HG03045 (cell line): ENCODE results near the gene SFXN5.
"Not testable (repeated sequence)": the region's sequence is repeated elsewhere in the genome, so short reads cannot be mapped to it uniquely, and the experiment has no call there.

Experiments
- ATAC-seq: cut with Tn5 transposase; IDR thresholded peaks from one replicate; pipeline ENCODE4 v1.9.1; 2021; ENCODE audit warnings: mild to moderate bottlenecking, moderate library complexity; ENCODE audit not compliant: unreplicated experiment

The SFXN5 gene

DNA sequence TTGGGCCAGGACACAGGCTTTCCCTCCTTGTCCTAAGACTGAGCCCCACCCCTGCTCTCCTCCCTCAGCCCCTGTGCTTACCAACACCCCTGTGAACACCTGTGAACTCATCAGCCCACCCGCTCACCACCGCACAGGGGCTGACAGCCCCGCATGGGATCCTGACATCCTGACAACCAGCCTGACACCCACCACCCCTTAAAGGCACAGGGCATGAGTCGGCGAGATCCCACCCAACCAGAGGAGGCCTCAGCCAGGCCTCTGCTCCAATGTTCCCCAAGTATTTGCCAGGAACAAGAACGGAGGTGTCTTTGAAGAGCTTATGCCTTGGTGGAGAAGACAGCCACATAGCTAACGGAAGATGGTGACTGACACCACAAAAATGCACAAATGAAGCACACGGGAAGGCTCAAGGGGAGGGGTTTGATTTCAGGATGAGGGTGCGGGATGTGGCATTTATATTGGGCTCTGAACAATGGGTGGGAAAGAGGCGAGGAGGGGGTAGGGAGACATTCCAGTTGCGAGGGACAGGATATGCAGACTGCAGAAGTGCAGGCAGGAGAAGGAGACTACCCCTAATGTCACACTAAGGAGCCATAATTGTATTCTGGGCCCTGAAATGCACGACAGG is 30.2 kb upstream of the SFXN5 start:
- no peak for ATAC-seq

DNA sequence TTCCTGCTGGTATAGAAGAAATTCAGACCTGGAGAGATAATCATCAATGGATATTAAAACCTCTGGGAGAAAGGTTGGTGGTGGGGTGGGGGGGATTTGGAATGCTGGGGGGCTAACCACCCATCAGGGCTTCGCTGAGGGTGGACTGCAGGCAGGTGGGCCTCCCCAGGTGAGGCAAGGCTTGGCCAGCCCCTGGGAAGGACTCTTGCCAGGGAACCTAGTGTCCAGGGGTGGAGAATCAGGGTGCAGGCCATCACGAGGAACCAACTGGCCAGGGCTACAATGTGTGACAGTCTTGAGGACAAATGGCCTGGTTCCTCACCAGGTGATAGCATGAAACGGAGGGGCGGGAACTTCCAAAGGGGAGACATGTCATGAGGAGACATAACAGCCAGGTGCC is 29.4 kb upstream of the SFXN5 start:
- ATAC-seq = no peak

DNA sequence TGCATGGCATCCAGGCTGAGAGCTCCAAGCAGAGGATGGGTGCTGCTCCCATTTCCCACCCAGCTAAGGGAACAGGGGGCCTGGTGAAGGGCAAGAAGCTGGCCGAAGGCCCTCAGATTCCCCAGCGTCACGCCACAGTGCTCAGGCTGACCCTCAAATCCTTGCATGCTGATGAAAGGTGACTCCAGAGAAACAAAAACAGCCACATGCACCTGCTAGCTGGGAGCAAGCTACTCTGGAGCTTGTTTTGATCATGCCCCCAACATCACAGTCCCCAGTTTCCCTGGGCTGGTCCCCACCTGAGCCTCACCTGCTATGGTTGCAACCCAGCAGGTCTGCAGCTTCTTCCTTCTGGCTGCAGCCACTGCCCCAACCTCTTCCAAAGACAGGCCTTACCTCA is 28.0 kb upstream of the SFXN5 start:
- no peak for ATAC-seq

DNA sequence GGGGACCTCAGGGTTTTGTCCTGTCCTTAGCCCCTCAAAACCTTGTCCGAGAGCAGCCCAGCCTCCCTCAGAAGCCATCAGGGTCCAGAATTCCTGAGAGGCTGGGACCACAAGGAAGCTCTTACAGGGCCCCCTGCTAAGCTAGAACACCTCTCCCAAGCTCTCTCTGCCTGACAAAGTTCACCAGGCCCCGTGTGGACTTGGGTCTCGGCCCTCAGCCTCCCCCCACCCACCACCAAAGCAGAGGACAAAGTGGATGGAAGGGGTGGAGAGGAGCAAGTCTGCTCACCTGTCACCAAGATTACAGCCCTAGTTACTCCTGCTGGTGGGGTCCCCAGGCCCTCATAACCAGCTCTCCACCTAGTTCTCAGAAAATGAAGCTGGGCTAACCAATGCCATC is 24.4 kb upstream of the SFXN5 start:
- ATAC-seq = no peak

DNA sequence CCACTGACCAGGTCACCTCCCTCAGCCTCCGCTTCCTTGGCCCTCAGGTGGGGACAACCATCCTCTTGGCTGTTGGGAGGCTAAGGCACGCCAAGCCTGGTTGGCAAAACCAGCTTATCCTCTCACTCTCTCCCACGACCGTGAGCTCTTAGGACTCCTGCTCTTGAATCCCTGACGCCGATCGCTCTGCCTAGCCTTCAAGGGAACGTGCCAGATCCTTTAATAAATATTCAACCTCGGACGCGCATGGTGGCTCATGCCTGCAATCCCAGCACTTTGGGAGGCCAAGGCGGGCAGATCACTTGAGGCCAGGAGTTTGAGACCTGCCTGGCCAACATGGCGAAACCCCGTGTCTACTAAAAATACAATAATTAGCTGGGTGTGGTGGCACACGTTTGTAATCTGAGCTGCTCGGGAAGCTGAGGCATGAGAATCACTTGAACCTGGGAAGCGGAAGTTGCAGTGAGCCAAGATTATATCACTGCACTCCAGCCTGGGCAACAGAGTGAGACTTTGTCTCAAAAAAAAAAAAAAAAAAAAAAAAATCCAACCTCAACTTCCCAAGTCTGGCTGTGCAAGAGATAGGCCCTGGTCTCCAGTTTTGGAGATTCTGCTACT is 22.2 kb upstream of the SFXN5 start:
- not testable (repeated sequence) for ATAC-seq

DNA sequence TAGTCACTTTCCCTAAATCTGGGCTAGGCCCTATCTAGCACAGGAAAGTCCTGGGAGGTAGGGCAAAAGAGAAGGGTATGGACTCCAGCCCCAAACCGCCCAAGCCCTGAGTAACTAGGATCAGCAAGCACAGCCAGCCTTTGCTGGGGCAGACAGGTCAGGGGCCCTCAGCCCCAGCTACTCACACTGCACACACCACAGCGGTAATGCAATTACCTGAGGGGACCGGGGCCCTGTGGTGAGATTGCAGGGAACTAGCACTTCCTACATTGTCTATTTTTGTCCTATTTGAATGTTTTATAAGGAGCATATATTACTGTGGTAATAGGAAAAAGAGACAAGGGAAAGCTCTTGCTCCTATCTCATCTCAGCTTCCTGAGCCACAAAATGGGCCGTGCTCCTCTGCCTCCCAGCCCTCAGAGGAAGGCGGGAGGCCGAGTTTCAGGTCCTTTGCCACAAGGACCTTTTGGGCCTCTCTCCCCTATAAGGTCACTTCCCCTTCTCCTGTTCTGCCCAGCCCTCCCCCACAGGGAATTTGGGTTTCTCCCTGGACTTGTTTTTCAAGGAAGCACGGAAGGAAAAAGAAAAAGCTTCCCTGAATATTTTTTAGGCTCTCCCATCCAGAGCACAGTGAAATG is 20.8 kb upstream of the SFXN5 start:
- ATAC-seq = no peak

DNA sequence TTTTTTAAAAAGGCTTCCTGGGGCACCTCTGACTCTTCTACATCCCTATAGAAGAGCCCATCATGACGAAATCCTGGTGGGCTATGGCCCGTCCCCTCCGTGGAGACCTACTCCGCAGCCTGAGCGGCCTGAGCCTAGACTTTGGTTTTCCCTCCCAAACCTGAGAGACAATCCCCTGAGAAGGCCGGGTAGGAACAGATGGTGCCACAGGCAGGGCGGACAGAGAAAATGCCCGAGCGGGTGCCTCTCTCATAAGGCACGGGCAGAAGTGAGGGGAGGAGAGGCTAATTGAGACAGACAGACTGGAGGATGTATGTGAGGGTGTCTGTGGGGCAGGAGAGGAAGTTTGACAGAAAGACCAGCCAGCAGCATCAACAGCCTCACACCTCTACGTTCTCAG is 20.2 kb upstream of the SFXN5 start:
- ATAC-seq = no peak

DNA sequence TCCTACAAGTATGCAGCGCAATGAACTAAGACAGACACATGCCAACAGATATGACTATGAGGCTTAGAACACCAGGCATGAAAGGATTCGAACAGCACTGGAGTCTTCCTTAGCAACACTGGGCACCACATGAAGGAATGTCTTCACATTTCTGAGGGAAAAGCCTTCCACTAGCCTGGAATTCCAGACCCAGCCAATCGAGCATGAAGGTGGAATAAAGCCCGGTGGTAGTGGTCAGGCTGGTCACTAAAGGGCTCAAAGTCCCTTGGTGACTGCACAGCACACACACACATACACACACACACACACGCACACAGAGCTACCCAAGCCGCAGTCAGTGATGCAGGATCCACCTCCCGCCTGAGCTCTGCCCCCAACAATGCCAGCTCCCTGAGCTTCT is 19.7 kb upstream of the SFXN5 start:
- no peak for ATAC-seq

DNA sequence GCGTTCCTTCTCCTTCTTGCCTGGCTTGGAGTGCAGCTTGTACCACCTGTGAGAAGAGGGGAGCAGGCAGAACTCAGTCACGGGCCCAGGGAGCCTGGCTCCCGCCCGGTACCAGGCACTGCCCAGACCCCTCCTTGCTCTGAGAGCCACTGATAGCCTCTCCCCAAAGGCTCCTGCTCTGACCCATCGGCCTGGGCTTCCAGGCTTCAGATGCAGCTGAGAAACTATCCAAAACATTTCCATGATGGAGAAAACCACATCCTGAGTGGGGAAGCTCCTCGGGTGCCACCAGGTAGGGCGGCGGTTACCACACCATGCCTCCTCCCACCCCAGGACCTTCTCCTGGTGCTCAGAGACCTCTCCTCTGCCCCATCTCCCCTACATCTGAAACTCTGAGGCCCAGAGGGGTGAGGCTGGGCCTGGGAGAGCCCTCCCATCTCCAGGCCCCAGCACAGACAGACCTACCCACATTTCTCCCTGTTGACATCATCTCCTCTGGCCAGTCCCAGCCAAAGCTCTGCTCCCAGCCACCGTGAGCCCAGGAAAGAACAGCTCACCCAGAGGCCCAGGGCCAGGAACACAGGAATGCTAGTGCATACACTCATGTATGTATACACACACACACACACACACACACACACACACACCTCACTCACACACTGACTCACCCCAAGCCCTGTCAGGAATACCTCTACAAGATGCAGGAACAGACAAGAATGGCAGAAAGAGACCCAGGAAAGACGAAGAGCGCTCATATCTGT is 17.9 kb upstream of the SFXN5 start:
- no peak for ATAC-seq

DNA sequence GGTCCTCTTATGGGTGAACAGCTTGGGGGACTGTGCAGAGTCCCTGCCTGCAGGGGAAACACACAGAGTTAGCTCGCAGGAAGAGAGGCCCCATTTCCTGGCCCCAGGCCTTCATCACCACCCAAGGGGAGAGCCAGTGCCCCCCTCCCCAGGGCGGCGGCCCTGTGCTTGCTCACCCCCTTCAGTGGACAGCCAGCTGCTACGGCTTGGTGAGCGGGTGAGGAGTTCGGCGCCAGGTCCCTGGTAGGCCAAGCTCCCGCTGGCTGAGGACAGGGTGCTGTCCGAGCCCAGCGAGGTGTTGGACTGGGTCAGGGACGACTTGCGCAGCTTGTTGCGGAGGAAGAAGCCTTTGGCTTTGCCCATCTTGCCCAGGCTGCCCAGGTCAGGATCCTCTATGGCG is 17.2 kb upstream of the SFXN5 start:
- ATAC-seq = no peak

DNA sequence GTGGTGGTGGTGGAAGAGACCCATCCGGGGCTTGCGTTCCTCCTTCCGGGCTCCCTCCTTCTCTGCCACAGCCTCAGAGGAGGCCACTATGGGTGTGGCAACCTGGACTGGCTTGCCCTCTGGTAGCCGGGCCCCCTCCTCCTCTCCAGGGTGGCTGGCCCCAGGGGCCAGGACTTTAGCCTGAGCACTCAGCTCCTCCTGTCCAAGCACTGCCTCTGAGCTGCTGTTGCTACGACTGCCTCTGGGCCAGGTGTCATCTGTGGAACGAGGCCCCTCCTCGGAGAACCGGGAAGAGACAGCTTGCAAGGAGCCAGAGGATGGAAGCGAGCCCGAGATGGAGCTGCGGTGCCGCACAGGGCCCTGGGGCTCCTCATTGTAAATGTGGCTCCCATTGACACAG is 16.7 kb upstream of the SFXN5 start:
- no peak for ATAC-seq

DNA sequence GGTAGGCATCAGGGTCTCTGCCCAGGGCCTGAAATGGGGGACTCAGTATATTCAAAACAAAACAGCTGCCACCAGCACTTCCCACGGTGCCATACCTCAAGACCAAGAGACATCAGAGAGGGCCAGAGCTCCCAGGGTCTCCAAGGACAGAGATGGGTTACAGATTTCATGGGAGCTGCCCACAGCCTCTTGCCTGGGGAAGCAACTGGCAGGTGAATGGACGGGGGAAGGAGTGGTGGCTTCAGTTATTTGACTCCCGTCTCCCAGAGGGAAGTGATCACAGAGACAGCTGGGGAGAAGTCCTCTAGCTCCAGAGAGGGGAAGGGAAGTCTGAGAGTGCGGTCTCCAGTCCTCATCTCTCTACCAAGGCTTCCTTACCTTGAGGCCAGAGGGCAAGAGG is 15.8 kb upstream of the SFXN5 start:
- ATAC-seq = no peak

DNA sequence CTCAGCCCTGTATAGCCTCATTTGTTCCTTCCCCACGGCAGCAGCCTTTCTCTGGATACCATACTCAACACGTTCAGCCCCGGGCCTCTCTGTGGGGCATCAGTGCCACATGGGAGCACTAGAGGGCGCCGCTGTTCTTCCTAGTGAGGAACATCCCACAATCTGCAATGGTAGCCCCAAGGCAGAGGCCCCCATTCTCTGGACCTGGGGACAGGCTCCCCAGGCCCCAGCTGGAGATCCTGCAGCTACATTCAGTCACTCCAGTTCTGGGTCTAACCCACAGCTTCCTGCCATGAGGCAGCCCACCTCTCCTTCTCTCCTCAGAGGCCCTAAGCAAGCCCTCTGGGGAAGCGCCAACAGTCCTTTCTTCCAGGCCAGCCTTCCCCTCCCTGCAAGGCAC is 14.2 kb upstream of the SFXN5 start:
- ATAC-seq = peak; percentile 79

DNA sequence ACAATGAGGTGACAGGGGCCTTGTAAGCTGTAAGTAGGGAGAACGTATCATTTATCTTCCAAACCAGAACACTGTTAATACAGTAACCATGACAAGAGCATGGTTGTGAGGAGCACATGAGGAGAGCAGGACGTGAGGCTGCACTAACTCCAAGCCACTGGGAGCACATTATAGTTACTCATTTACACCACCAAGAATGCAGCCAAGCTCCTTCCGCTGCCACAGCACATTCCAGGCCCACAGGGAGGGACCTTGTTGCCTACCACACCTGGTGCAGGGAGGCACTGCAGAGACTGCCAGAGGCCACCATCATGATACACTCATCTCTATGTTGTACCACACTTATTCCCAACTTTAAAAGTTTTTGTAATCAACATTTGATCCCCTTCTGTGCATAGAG is 13.5 kb upstream of the SFXN5 start:
- no peak for ATAC-seq

DNA sequence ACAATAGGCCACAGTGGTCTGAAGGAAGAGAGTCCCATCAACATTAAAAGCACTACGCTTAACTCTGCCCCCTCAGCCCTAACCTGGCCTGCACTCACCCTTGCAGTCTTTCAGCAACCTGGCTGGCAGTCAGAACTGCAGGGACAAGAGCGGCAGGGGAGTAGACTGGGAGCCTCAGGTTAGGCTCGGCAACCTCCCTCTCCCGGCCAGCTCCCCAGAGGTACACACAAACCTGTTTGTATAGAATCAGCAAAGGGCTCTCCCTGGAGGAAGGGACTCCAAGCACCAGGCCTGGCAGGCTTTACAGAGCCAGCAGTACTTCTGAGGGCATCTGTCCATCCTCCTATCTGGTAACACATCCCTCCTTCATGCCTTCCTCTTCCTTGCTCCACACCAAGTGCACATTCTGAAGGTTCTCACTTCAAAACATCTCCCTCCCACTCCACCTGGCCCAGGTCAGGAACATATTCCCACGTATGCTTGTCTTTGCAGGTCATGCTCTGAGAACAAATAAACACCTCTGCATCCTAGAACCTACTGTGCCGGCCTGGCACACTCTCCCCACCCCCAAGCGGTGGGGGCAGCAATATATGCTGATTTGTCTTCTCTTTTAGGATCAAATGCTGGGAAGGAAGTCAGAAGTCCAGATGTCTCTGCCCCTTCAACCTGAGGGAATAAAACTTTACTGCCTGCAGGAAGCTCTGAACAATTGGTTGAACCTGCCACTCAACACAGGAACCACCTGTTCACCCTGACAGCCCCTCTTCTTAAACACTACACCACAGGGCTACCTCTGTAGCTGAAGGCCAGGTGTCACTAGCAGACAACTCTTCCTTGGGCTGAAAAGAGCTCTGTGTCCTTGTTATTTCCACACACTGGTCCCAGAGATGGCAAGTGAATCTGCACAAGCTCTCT is 12.6 kb upstream of the SFXN5 start:
- no peak for ATAC-seq

DNA sequence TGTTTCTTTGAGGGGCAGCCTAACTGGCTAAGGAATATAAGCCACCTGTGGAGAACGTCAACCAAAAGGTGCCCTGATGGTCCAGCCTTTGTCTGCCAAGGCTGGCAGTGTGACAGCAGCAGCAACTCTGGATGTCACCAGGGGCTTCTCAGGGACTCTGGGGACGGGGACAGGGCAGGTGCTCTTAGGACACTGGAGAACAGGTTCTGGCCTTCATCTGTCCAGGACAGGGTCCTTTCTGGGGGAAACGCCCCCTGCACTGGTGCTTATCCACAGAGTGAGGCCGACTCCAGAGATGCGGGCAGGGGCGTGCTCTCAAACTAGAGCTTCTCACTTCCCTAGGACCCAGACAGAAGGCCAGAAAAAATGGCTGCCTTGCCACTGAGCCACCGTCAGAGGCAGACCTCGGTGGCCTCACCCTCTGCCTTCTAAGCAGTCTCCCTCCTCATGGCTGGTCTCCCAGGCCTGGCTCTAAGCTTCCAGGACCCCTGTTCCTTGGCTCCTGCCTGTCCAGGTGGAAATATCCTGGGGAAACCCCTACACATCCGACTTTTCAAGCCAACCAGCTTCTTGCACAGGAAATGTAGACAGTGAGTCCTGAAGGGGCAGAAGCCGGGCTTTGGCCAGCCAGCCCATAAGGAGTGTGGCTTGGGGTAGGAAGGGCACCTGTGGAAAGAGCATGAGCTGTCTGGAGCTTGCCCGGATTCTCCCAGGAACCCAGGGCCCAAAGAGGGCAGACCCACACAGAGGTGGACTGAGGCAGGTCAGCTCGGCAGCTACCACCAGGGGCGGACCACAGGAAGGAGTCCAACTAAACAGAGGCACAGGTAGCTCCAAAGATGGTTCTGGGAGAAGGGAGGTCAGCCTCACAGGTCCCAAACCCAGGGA is 11.3 kb upstream of the SFXN5 start:
- ATAC-seq = no peak

DNA sequence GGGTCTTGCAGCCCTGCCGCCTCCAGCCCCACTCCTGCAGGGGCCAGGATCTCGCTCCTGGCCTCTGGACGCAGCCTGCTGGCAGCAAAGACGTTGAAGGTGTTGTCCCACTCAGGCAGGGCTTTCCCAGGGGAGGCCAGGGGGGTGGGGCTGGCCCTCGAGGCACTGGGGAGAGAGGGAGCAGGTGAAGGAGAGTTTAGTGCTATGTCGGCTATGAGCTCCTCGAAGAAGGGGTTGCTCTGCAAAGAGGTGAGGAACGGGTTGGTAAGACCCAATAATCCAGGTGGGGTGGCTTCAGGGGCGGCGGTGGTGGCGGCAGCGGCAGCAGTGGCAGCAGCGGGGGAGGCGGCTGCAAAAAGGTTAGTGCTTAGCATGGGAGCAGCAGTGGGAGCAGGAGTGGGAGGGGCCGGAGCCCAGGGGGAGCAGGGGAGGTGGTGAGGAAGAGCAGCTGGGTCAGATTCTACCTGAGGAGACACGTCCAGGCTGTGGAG is 9.7 kb upstream of the SFXN5 start:
- ATAC-seq = no peak

DNA sequence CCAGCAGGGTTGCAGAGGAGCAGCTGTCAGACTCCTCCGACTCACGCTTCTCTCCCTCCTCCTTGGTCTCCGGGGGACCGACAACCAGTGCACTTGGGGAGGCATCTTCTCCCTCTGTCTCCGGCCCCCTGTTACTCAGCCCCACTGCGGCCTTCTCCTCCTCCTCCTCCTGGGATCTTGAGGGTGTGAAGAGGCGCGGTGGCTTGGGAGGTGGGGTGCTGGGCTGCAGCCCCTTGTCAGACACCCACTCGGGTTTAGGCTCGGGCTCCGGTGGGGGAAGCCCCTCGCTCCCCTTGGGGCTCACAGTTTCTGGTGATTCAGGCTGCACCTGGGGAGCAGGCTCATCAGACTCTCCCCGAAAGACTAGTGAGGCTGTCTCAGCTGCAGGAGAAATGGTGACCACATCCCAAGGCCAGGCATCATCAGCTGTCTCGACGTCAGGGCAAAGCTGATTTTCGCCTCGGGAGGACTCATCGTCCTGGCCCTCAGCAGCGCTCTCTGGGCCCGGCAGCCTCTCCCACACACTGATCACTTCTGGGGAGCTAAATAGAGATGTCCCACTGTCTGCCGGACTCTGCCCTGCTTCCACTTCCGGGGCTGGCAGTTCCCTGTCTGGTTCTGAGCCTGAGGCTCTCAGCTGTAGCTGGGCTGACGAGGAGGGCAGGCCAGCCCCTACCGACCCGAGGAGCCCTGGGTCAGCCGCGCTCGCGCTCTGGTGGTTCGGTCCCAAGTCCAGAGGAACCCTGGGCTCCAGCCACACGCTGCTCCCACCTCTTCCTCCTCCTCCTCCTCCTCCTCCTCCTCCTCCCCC is 9.0 kb upstream of the SFXN5 start:
- ATAC-seq = no peak

DNA sequence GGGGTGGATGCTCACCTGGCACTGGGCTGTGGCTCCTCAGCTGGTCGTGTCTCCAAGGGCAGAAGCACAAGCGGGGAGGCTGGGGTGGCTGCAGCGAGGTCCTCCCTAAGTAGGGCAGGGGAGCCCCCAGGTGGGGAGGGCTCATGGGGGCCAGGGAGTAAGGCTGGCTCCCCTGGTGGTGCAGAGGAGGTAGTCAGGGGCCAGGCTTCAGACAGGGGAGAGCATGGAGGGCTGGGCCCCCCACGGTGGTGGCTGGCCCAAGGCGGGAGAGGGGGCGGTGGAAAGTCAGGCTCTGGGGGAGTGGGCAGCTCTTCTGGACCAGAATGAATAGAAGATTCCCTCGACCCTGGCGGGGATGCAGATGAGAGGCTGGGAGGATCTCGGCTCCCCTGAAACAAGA is 8.1 kb upstream of the SFXN5 start:
- no peak for ATAC-seq
